Breast epithelium (tissue), 4 donors: ENCODE results near the gene MALRD1. TPM values are rescaled to one million over a fixed set of nuclear protein-coding genes. Genes with fewer than 3 reads are reported as not detected.
A peak's percentile ranks its signal among the peaks of the same experiment; 100 is the strongest.

Experiments used
- DNase-seq, 2 donors: peaks; one replicate each; pipeline ENCODE4 v3.0.0-alpha.2; 2019; ENCODE audit warnings: low spot score in 2 of 2
- H3K27ac ChIP-seq, 2 donors: fragments of 200-600 bp; sonication (generic) in 1 of 2; one replicate each; pipeline ENCODE4 v1.5.1; 2016 to 2019; ENCODE audit warnings: mild to moderate bottlenecking in 1 of 2
- H3K27me3 ChIP-seq, 2 donors: fragments of 200-600 bp; sonication (generic) in 1 of 2; one replicate each; pipeline versions ENCODE4 v1.5.1 to v1.6.0; 2017 to 2019; ENCODE audit warnings: control low read depth in 1 of 2, mild to moderate bottlenecking in 1 of 2
- H3K36me3 ChIP-seq: fragments of 200-600 bp; one replicate; pipeline ENCODE4 v1.5.1; 2019
- H3K4me1 ChIP-seq, 2 donors: fragments of 200-600 bp; sonication (generic); one replicate each; pipeline ENCODE4 v1.5.1; 2016 to 2019; ENCODE audit warnings: control low read depth in 1 of 2
- H3K4me3 ChIP-seq, 3 donors: fragments of 200-600 bp; sonication (generic); 1 replicate in 2 of 3; 2 replicates in 1 of 3; pipeline ENCODE4 v1.5.1; 2016 to 2019; ENCODE audit warnings: mild to moderate bottlenecking in 3 of 3, moderate library complexity in 2 of 3
- H3K9me3 ChIP-seq, 2 donors: fragments of 200-600 bp; sonication (generic) in 1 of 2; one replicate each; pipeline ENCODE4 v1.5.1; 2016 to 2019; ENCODE audit warnings: control low read depth in 1 of 2
- POLR2A ChIP-seq: fragments of 450-650 bp; IDR thresholded peaks from one replicate; pipeline ENCODE4 v1.6.1; 2016; ENCODE audit warnings: antibody characterized with exemption, mild to moderate bottlenecking, moderate library complexity
- POLR2AphosphoS5 ChIP-seq, 3 donors: sonication (generic); formaldehyde crosslinking; IDR thresholded peaks; one replicate each; pipeline ENCODE4 v1.6.1; 2017; ENCODE audit warnings: antibody characterized with exemption in 3 of 3
- intact Hi-C: fragments of 100-400 bp; cut with DNase I; formaldehyde crosslinking; loops from one replicate; pipeline ENCODE4 v1.15.1; 2023; ENCODE audit warnings: low total_unique reads
- total RNA-seq, 3 donors: library from RNA; depleted of rRNA; stranded (reverse); fragments of >200 nt; gene quantifications; one replicate each; pipeline ENCODE4 v1.1.0, GENCODE V29; 2016
- TF ChIP-seq, protein P1 (sequence below), 3 donors: fragments of 450-650 bp; IDR thresholded peaks; one replicate each; pipeline ENCODE4 v1.5.1; 2016 to 2017; ENCODE audit warnings: antibody characterized with exemption in 3 of 3, mild to moderate bottlenecking in 3 of 3, moderate library complexity in 3 of 3

Gene MALRD1
- total RNA-seq, 3 donors from 2014 or later, result 0.96 to 8.6 (median 2.6) TPM

DNA sequence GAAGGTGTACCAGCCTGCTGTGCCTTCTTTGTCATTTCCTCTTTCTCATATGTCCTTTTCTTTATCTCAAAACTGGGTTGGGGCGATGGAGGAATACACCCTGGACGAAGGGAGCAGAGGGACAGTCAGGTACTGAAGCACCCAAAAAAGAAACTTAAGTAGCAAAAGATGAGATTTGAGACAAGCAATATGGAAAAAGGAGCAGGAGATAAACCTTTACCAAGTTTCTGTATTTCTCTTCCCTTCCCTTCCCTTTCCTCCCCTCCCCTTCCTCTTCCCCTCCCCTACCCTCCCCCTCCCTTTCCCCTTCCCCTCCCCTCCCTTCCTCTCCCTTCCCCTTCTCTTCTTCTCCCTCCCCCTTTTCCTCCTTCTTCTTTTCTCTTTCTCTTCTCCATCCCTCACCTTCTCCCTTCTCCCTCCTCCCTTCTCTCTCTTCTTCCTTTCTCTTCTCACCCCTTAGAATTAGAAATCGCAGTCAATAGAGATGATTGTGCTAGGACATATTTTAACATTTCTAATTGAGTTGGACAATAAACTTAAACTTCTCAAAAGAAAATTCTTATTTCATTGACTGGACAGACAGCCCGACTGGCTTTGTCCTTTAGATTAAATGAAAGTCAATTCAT, 652.9 kb downstream of the MALRD1 start:
- Histone ChIP-seq H3K27me3 (no peaks in the 10 kb centered on the region), H3K4me1 (no peaks in the 10 kb centered on the region), H3K36me3 (no peaks in the 10 kb centered on the region), H3K27ac (no peak overlapping the region), H3K9me3 (no peaks in the 10 kb centered on the region), H3K4me3 (no peak overlapping the region)
- DNase-seq, result no peak
- intact Hi-C loops, result no loop called here
- TF ChIP-seq, protein P1, sequence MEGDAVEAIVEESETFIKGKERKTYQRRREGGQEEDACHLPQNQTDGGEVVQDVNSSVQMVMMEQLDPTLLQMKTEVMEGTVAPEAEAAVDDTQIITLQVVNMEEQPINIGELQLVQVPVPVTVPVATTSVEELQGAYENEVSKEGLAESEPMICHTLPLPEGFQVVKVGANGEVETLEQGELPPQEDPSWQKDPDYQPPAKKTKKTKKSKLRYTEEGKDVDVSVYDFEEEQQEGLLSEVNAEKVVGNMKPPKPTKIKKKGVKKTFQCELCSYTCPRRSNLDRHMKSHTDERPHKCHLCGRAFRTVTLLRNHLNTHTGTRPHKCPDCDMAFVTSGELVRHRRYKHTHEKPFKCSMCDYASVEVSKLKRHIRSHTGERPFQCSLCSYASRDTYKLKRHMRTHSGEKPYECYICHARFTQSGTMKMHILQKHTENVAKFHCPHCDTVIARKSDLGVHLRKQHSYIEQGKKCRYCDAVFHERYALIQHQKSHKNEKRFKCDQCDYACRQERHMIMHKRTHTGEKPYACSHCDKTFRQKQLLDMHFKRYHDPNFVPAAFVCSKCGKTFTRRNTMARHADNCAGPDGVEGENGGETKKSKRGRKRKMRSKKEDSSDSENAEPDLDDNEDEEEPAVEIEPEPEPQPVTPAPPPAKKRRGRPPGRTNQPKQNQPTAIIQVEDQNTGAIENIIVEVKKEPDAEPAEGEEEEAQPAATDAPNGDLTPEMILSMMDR (IDR thresholded peaks at IDR 0.05), result no peak
- no peak for TF ChIP-seq POLR2AphosphoS5 (IDR thresholded peaks at IDR 0.05)

DNA sequence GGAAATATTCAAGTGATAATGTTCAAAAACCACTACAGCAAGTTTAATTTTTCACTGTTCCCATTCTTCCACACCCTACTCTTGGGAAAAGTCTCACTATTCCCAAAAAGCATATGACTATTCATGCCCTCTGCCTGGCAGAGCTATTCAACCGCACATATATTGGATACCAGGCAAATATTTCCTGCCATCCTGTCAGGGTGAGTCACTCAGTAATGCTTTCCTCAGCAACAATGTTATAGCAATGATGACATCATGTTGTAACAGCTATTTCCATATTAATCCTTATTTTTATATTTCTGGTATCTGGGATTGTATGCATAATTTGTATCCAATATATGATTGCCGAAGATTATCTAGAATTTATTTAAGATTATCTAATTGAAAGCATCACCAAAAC, 653.6 kb downstream of the MALRD1 start:
- no peak for TF ChIP-seq POLR2A
- Histone ChIP-seq H3K4me1 (no peaks in the 10 kb centered on the region), H3K27ac (no peak overlapping the region), H3K27me3 (no peaks in the 10 kb centered on the region), H3K36me3 (no peaks in the 10 kb centered on the region), H3K9me3 (no peaks in the 10 kb centered on the region), H3K4me3 (no peak overlapping the region)
- no peak for DNase-seq
- intact Hi-C loops, result no loop called here

DNA sequence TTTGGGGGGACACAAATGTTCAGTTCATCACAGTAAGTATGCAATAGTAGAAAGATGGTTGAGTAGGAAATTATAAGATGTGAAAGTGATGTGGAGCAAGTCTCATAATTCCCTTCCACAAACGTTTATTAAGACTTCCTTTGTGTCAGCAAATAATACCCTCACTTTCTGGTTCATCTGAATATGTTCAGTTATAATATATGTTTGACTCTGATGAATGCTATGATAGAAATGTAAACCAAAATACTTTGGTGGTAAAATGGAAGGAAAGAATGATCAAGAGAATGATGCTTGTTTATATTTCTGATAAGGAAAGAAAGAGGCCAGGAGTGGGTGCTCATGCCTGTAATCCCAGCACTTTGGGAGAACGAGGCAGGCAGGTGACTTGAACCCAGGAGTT, 655.9 kb downstream of the MALRD1 start:
- intact Hi-C loops, result no loop called here
- TF ChIP-seq POLR2A, result no peak
- TF ChIP-seq, protein P1 (IDR thresholded peaks at IDR 0.05), result no peak
- TF ChIP-seq POLR2AphosphoS5 (IDR thresholded peaks at IDR 0.05), result no peak

DNA sequence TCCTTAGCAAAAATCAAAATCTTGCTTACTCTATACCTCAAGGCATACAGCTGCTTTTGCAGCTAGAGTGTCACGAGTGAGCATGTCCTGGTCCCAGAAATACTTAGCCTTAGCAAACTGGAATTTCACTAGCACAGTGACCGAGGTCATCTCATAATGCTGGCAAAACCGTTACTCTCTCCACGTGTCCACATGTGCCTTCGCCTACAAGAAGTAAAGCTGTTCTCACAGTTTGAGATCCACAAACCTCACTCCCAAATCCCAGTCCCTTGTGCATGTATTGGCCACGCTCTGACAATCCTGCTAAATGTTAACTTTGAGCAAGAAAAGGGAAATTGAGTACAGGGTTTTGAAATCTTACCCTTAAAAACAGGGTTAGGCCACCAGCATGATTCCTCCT, 656.6 kb downstream of the MALRD1 start:
- Histone ChIP-seq H3K4me1 (no peaks in the 10 kb centered on the region), H3K27me3 (no peaks in the 10 kb centered on the region), H3K9me3 (no peaks in the 10 kb centered on the region), H3K27ac (peak overlapping the region in 1 of 2 donors; percentile 45), H3K4me3 (no peak overlapping the region), H3K36me3 (no peaks in the 10 kb centered on the region)
- no peak for DNase-seq
- intact Hi-C loops, result no loop called here
- TF ChIP-seq, protein P1 (IDR thresholded peaks at IDR 0.05), result no peak
- TF ChIP-seq POLR2AphosphoS5 (IDR thresholded peaks at IDR 0.05) (no peak), POLR2A (no peak)

More for the DNA sequence above, 655.9 kb downstream of the MALRD1 start:
- Histone ChIP-seq H3K27me3 (no peaks in the 10 kb centered on the region), H3K36me3 (no peaks in the 10 kb centered on the region), H3K4me1 (no peaks in the 10 kb centered on the region), H3K27ac (peak overlapping the region in 1 of 2 donors; percentile 45), H3K9me3 (no peaks in the 10 kb centered on the region), H3K4me3 (no peak overlapping the region)
- no peak for DNase-seq

DNA sequence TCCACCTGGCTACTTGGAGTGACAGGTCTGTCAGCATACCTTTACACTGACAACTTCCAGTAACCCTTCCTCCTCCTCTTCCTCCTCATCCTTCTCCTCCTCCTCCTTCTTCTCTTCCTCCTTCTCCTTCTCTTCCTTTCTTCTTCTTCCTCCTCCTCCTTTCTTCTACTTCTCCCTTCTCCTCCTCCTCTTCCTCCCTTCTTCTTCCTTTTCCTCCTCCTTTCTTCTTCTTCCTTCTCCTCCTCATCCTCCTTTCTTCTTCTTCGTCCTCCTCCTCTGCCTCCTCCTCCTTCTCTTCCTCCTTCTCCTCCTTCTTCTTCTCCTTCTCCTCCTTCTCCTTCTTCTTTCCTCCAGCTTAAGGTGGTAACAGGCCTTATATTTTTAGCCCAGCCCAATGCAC, 658.3 kb downstream of the MALRD1 start:
- no peaks in the 10 kb centered on the region for H3K36me3 ChIP-seq
- no peak for DNase-seq
- H3K27me3 ChIP-seq, result no peaks in the 10 kb centered on the region
- TF ChIP-seq POLR2A (no peak), POLR2AphosphoS5 (IDR thresholded peaks at IDR 0.05) (no peak)
- TF ChIP-seq, protein P1 (IDR thresholded peaks at IDR 0.05), result no peak
- intact Hi-C loops, result no loop called here
- peaks cover 6 to 7% of the 10 kb centered on the region in 2 donors for H3K9me3 ChIP-seq
- peak overlapping the region in 1 of 2 donors; percentile 55 for H3K27ac ChIP-seq
- no peaks in the 10 kb centered on the region for H3K4me1 ChIP-seq
- no peak overlapping the region for H3K4me3 ChIP-seq
